OCI-LY3 (cell line): ENCODE data around the gene FNIP1.

ENCODE experiments used
- CTCF ChIP-seq: fragments of 200-600, 300-600 bp; sonication (generic); IDR thresholded peaks from 2 replicates; pipeline ENCODE4 v1.5.1; 2014; ENCODE audit warnings: antibody characterized with exemption, low read length, low read depth
- EZH2phosphoT487 ChIP-seq: fragments of 200-600 bp; shearing (Covaris generic); IDR thresholded peaks from 2 replicates; pipeline ENCODE4 v1.6.1; 2018; ENCODE audit warnings: antibody characterized with exemption, mixed run types, low read depth

- TF ChIP-seq CTCF, result no peak
- no peak for TF ChIP-seq EZH2phosphoT487
Measured at GRCh38 chr5:131749723-131750470, 46.9 kb downstream of the FNIP1 start.
